ENCODE data around the gene NHERF2.

- TF ChIP-seq CTCF (IDR thresholded peaks at IDR 0.05) (no peak), EZH2 (IDR thresholded peaks at IDR 0.05) (no peak), EZH2phosphoT487 (IDR thresholded peaks at IDR 0.05) (no peak)
Measured at GRCh38 chr16:2015947-2016208, 10.8 kb upstream of the NHERF2 start.
